ENCODE measurements around the gene NEK7.

DNA sequence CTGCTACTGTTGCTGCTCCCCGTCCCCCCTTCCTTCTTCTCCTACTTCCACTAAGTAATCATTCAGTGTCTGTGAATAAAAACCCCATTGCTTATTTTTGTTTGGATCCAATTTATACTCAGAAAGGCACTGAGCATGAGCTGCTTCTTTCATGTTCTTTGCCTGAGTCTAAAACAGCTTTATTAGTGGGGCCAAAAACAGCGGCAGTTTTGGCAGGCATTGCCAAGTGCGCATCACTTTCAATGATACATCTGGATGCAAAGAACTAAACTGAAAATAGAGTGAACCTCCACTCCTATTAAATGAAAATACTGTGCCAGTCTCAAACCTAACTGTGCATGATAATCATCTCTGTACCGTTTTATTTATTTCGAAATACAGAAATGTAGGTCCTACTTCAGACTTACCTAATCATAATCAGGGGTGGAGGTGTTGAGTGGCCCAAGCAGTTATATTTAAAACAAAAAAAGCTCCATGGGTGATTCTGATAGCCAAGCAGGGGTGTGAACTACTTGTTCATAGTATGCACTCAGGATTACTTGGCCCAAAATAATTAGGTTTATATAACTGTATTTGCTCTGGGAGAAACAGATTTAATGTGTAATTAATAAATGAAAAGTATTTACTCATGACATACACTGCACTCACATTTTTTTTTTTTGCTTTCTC lies 48.4 kb downstream of the NEK7 start:
- TF ChIP-seq, protein P1, sequence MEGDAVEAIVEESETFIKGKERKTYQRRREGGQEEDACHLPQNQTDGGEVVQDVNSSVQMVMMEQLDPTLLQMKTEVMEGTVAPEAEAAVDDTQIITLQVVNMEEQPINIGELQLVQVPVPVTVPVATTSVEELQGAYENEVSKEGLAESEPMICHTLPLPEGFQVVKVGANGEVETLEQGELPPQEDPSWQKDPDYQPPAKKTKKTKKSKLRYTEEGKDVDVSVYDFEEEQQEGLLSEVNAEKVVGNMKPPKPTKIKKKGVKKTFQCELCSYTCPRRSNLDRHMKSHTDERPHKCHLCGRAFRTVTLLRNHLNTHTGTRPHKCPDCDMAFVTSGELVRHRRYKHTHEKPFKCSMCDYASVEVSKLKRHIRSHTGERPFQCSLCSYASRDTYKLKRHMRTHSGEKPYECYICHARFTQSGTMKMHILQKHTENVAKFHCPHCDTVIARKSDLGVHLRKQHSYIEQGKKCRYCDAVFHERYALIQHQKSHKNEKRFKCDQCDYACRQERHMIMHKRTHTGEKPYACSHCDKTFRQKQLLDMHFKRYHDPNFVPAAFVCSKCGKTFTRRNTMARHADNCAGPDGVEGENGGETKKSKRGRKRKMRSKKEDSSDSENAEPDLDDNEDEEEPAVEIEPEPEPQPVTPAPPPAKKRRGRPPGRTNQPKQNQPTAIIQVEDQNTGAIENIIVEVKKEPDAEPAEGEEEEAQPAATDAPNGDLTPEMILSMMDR (conservative IDR thresholded peaks at IDR 0.05; ENCODE audit: low read depth, low read length), result no peak
- TF ChIP-seq CEBPB (IDR thresholded peaks at IDR 0.05; ENCODE audit: low read depth, low read length), result no peak
- no peak for TF ChIP-seq MXI1 (IDR thresholded peaks at IDR 0.05; ENCODE audit: borderline replicate concordance, low read depth, low read length)
- TF ChIP-seq, protein P2, sequence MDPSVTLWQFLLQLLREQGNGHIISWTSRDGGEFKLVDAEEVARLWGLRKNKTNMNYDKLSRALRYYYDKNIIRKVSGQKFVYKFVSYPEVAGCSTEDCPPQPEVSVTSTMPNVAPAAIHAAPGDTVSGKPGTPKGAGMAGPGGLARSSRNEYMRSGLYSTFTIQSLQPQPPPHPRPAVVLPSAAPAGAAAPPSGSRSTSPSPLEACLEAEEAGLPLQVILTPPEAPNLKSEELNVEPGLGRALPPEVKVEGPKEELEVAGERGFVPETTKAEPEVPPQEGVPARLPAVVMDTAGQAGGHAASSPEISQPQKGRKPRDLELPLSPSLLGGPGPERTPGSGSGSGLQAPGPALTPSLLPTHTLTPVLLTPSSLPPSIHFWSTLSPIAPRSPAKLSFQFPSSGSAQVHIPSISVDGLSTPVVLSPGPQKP (IDR thresholded peaks at IDR 0.05; ENCODE audit: borderline replicate concordance, low read depth, low read length), result no peak
- no peak for TF ChIP-seq BHLHE40 (IDR thresholded peaks at IDR 0.05; ENCODE audit: low read depth, low read length)
- TF ChIP-seq, protein P3, sequence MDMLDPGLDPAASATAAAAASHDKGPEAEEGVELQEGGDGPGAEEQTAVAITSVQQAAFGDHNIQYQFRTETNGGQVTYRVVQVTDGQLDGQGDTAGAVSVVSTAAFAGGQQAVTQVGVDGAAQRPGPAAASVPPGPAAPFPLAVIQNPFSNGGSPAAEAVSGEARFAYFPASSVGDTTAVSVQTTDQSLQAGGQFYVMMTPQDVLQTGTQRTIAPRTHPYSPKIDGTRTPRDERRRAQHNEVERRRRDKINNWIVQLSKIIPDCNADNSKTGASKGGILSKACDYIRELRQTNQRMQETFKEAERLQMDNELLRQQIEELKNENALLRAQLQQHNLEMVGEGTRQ (IDR thresholded peaks at IDR 0.05; ENCODE audit: low read depth, low read length), result no peak
- TF ChIP-seq RCOR1 (IDR thresholded peaks at IDR 0.05; ENCODE audit: insufficient replicate concordance, low read length), result no peak
- no peak for TF ChIP-seq SMC3 (IDR thresholded peaks at IDR 0.05; ENCODE audit: low read depth, low read length)
- TF ChIP-seq RAD21 (IDR thresholded peaks at IDR 0.05; ENCODE audit: low read length), result no peak
- TF ChIP-seq RFX5 (IDR thresholded peaks at IDR 0.05; ENCODE audit: low read depth, low read length), result no peak
